T47D (cell line): ENCODE results near the gene C9orf152.
A peak's percentile ranks its signal among the peaks of the same experiment; 100 is the strongest.

Experiments
- DNase-seq, 2 experiments: peaks; one replicate each; pipeline versions ENCODE4 v3.0.0 to v3.0.0-alpha.2; 2011 to 2012; ENCODE audit warnings: low read depth in 1 of 2, low spot score in 1 of 2
- JUND ChIP-seq: IDR thresholded peaks from 2 replicates; pipeline ENCODE4 v1.6.1; 2012; ENCODE audit warnings: low read depth
- in situ Hi-C: cut with HindIII; loops from 2 replicates; pipeline ENCODE4 v1.10.0; 2016; ENCODE audit warnings: low sequenced_read_pairs, low pct_unique_long_range_greater_than_20kb

Gene C9orf152

GRCh38 chr9:110244616-110245015 lies 36.7 kb upstream of the C9orf152 start:
- no peak for DNase-seq
- in situ Hi-C loops = no loop called here
- no peak for TF ChIP-seq JUND

GRCh38 chr9:110241858-110242321 lies 33.9 kb upstream of the C9orf152 start:
- no peak for TF ChIP-seq JUND
- no peak for DNase-seq
- in situ Hi-C loops = no loop called here

GRCh38 chr9:110241260-110241857 lies 33.4 kb upstream of the C9orf152 start:
- TF ChIP-seq JUND = no peak
- DNase-seq = no peak
- in situ Hi-C loops = no loop called here

GRCh38 chr9:110240198-110240597 lies 32.2 kb upstream of the C9orf152 start:
- in situ Hi-C loops = no loop called here
- no peak for TF ChIP-seq JUND
- no peak for DNase-seq

GRCh38 chr9:110228321-110228720 lies 20.4 kb upstream of the C9orf152 start:
- in situ Hi-C loops = no loop called here
- DNase-seq = no peak
- TF ChIP-seq JUND = no peak

GRCh38 chr9:110224583-110224982 lies 16.6 kb upstream of the C9orf152 start:
- in situ Hi-C loops = no loop called here
- DNase-seq = no peak
- no peak for TF ChIP-seq JUND

GRCh38 chr9:110220809-110221208 lies 12.8 kb upstream of the C9orf152 start:
- DNase-seq = no peak
- in situ Hi-C loops = no loop called here
- no peak for TF ChIP-seq JUND

- in situ Hi-C loops = no loop called here
- no peak for TF ChIP-seq JUND
- DNase-seq = peak in 1 of 2 experiments; percentile 77
Observed at GRCh38 chr9:110217656-110218099, 9.7 kb upstream of the C9orf152 start.

GRCh38 chr9:110214586-110215355 lies 6.8 kb upstream of the C9orf152 start:
- in situ Hi-C loops = no loop called here
- DNase-seq = no peak
- TF ChIP-seq JUND = no peak

GRCh38 chr9:110214090-110214489 lies 6.1 kb upstream of the C9orf152 start:
- in situ Hi-C loops = no loop called here
- TF ChIP-seq JUND = no peak
- DNase-seq = peak in 1 of 2 experiments; percentile 49

- in situ Hi-C loops = no loop called here
- 0 out of 2 replicates have a peak, but pooled peaks have one; percentile 13 for TF ChIP-seq JUND
- DNase-seq = peak in 1 of 2 experiments; percentile 93
Observed at GRCh38 chr9:110213413-110214044, 5.6 kb upstream of the C9orf152 start.

- peak; percentile 53 to 98 for DNase-seq
- TF ChIP-seq JUND = no peak
- in situ Hi-C loops = no loop called here
Observed at GRCh38 chr9:110207071-110207641, 803 bp downstream of the C9orf152 start.
